Tibial nerve (tissue), 4 donors: ENCODE measurements around the gene CITED1. TPM values are rescaled to one million over a fixed set of nuclear protein-coding genes. Genes with fewer than 3 reads are reported as not detected.

Experiments used
- DNase-seq, 2 donors: peaks; one replicate each; pipeline ENCODE4 v3.0.0-alpha.2; 2019; ENCODE audit warnings: low spot score in 2 of 2
- H3K27ac ChIP-seq, 4 donors: fragments of 200-600 bp; sonication (generic) in 3 of 4; one replicate each; pipeline ENCODE4 v1.5.1; 2017 to 2019; ENCODE audit warnings: mild to moderate bottlenecking in 1 of 4
- H3K27me3 ChIP-seq, 2 donors: fragments of 200-600 bp; sonication (generic) in 1 of 2; one replicate each; pipeline versions ENCODE4 v1.5.1 to v1.6.0; 2017 to 2019
- H3K36me3 ChIP-seq, 3 donors: fragments of 200-600 bp; sonication (generic); one replicate each; pipeline ENCODE4 v1.5.1; 2018 to 2019
- H3K4me1 ChIP-seq, 4 donors: fragments of 200-600 bp; sonication (generic) in 3 of 4; one replicate each; pipeline ENCODE4 v1.5.1; 2017 to 2019
- H3K4me3 ChIP-seq, 4 donors: fragments of 200-600 bp; sonication (generic) in 3 of 4; one replicate each; pipeline ENCODE4 v1.5.1; 2017 to 2019; ENCODE audit warnings: mild to moderate bottlenecking in 1 of 4, moderate library complexity in 1 of 4
- H3K9me3 ChIP-seq, 4 donors: fragments of 200-600 bp; sonication (generic) in 3 of 4; one replicate each; pipeline ENCODE4 v1.5.1; 2017 to 2019
- EP300 ChIP-seq, 2 donors: sonication (generic); formaldehyde crosslinking; IDR thresholded peaks; one replicate each; pipeline ENCODE4 v1.6.1; 2017; ENCODE audit warnings: antibody characterized with exemption in 2 of 2, mild to moderate bottlenecking in 1 of 2
- POLR2A ChIP-seq, 2 donors: fragments of 450-650 bp; IDR thresholded peaks; one replicate each; pipeline ENCODE4 v1.6.1; 2017; ENCODE audit warnings: antibody characterized with exemption in 2 of 2, mild to moderate bottlenecking in 2 of 2, moderate library complexity in 2 of 2
- WGBS, 2 donors: methylation state at CpG; one replicate each; pipeline ENCODE4 v1.1.5; 2018; 5-methylcytosine and 5-hydroxymethylcytosine counted together
- total RNA-seq, 4 donors: library from RNA; depleted of rRNA; stranded (reverse); fragments of >200 nt; gene quantifications; one replicate each; pipeline ENCODE4 v1.1.0, GENCODE V29; 2016
- TF ChIP-seq, protein P1 (sequence below), 5 experiments: fragments of 200-600 bp in 3 of 5; fragments of 450-650 bp in 2 of 5; sonication (generic) in 3 of 5; IDR thresholded peaks; one replicate each; pipeline ENCODE4 v1.5.1; 2016 to 2019; ENCODE audit warnings: antibody characterized with exemption in 5 of 5, mild to moderate bottlenecking in 3 of 5, moderate library complexity in 2 of 5

The CITED1 gene
- total RNA-seq, 4 donors from 2014 or later, result 0.60 to 1.7 (median 0.84) TPM; not detected in 1

DNA sequence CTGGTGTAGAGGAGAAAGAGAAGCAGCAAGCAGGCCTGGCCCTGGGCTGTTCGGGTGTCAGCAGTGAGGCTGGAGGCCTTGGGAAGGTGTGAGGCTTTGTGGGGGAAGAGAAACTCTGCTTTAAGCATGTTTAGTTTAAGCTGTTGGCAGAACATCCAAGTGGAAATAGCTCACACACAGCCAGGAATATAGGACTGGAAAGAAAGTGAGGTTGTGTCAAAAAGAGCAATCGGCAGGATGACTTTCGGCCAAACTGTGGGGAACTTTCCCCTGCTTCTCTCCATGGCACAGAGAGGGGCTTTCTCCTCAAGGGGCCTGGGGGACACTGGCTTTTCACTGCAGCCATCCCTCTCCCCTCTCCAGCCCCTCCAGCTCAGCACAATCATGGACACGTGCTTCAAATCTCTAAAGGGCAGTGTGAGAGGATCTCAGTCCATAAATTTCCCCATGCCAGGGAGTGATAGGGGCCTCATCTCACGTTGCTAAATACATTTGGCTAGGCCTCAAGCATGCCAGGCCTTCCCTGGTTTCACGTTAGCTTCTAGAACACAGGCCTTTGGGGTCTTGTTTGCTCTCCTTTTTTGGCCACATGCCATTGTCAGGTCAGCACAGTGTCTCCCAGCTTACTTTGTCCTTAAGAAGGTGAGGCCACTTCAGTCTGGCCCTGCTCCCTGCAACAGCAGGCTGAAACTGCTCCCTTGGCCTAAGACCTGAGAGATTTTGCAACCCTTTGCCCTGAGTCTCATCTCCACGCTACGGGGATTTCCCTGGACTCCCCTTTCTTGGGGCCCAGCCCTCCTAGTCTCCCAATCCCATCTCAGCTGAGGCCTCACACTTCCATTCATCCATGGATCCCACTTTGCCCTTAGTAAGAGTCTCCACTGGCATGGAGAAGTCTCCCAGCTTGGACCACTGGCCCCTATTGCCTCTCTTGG, 8.3 kb upstream of the CITED1 start:
- no peaks in the 10 kb centered on the region for H3K9me3 ChIP-seq
- no peak overlapping the region for H3K27ac ChIP-seq
- peaks cover 0 to 52% of the 10 kb centered on the region in 2 donors for H3K27me3 ChIP-seq
- TF ChIP-seq, protein P1, sequence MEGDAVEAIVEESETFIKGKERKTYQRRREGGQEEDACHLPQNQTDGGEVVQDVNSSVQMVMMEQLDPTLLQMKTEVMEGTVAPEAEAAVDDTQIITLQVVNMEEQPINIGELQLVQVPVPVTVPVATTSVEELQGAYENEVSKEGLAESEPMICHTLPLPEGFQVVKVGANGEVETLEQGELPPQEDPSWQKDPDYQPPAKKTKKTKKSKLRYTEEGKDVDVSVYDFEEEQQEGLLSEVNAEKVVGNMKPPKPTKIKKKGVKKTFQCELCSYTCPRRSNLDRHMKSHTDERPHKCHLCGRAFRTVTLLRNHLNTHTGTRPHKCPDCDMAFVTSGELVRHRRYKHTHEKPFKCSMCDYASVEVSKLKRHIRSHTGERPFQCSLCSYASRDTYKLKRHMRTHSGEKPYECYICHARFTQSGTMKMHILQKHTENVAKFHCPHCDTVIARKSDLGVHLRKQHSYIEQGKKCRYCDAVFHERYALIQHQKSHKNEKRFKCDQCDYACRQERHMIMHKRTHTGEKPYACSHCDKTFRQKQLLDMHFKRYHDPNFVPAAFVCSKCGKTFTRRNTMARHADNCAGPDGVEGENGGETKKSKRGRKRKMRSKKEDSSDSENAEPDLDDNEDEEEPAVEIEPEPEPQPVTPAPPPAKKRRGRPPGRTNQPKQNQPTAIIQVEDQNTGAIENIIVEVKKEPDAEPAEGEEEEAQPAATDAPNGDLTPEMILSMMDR (IDR thresholded peaks at IDR 0.05), result no peak
- TF ChIP-seq EP300 (IDR thresholded peaks at IDR 0.05), result no peak
- no peak for TF ChIP-seq POLR2A (IDR thresholded peaks at IDR 0.05)
- no peak overlapping the region for H3K4me3 ChIP-seq
- no peak for DNase-seq
- peaks cover 0 to 6% (median 0%) of the 10 kb centered on the region in 4 donors for H3K4me1 ChIP-seq
- 66 to 69% methylated on average over 6 to 8 of the region's 8 CpGs for WGBS, 2 donors
- no peaks in the 10 kb centered on the region for H3K36me3 ChIP-seq

GRCh38 chrX:72312311-72312940, 6.7 kb upstream of the CITED1 start:
- Histone ChIP-seq H3K4me1 (peaks cover 0 to 20% (median 3%) of the 10 kb centered on the region in 4 donors), H3K27me3 (peaks cover 0 to 66% of the 10 kb centered on the region in 2 donors), H3K9me3 (no peaks in the 10 kb centered on the region), H3K36me3 (no peaks in the 10 kb centered on the region), H3K27ac (no peak overlapping the region), H3K4me3 (no peak overlapping the region)
- DNase-seq, result no peak
- TF ChIP-seq EP300 (IDR thresholded peaks at IDR 0.05), result no peak
- TF ChIP-seq, protein P1 (IDR thresholded peaks at IDR 0.05), result no peak
- TF ChIP-seq POLR2A (IDR thresholded peaks at IDR 0.05), result no peak
- 54 to 73% methylated on average over 9 to 13 of the region's 14 CpGs for WGBS, 2 donors

GRCh38 chrX:72309297-72310071, 3.8 kb upstream of the CITED1 start:
- H3K4me1 ChIP-seq, result peaks cover 0 to 36% (median 6%) of the 10 kb centered on the region in 4 donors
- peak overlapping the region in 2 of 4 donors; percentile 18 to 60 for H3K4me3 ChIP-seq
- no peaks in the 10 kb centered on the region for H3K9me3 ChIP-seq
- H3K27me3 ChIP-seq, result peaks cover 0 to 86% of the 10 kb centered on the region in 2 donors
- WGBS, 2 donors, result 36 to 70% methylated on average over 6 to 15 of the region's 15 CpGs
- no peaks in the 10 kb centered on the region for H3K36me3 ChIP-seq
- TF ChIP-seq POLR2A (IDR thresholded peaks at IDR 0.05), result no peak
- TF ChIP-seq, protein P1 (IDR thresholded peaks at IDR 0.05), result no peak
- TF ChIP-seq EP300 (IDR thresholded peaks at IDR 0.05), result no peak
- DNase-seq, result no peak
- no peak overlapping the region for H3K27ac ChIP-seq

DNA sequence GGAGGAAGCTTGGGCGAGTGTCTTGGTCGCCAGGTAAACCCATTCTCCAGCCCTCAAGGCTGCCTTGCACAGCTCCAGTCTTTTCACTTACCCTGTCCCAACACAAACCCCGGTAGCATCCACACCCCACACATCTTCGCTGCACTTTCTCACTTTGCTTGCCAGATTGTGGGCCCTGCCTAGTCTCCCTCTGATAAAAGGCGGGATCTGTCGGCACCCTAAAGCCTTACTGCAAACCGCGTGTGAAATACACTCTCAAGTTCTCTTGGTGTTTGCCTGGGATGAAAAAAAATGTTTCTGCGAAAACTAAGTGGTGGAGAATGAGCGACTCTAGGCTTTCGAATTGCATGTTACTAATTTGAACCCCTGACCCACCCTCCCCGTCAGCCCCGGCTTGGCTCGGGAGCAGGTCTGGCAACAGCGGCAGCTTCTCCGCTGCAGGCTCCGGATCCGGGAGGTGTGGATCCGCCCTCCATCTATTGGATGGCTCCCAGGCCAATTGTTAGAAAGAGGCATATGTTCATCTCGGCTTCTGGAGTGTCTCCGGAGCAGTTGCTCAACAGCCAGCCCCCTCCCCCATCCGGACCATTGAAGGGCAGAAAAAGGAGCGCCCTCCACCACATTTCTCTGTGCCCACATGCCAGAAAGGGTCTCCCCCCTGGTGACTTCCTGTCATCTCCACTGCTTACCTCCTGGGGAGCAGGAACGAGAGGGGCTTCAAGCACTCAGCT, 3.0 kb upstream of the CITED1 start:
- Histone ChIP-seq H3K27ac (no peak overlapping the region), H3K36me3 (no peaks in the 10 kb centered on the region), H3K4me1 (peaks cover 0 to 38% (median 6%) of the 10 kb centered on the region in 4 donors), H3K27me3 (peaks cover 0 to 84% of the 10 kb centered on the region in 2 donors), H3K4me3 (peak overlapping the region in 2 of 4 donors; percentile 18 to 60), H3K9me3 (no peaks in the 10 kb centered on the region)
- TF ChIP-seq POLR2A (IDR thresholded peaks at IDR 0.05) (no peak), EP300 (IDR thresholded peaks at IDR 0.05) (no peak)
- TF ChIP-seq, protein P1 (IDR thresholded peaks at IDR 0.05), result no peak
- peak; percentile 13 to 63 for DNase-seq
- 3 to 16% methylated on average over 14 to 24 of the region's 24 CpGs for WGBS, 2 donors
